ENCODE measurements around the gene CDH10. TPM values are rescaled to one million over a fixed set of nuclear protein-coding genes. Genes with fewer than 3 reads are reported as not detected.

CDH10 gene
- total RNA-seq, 2 donors from 2014 or later = 0.82 to 1.6 TPM

- H3K36me3 Mint-ChIP-seq (ENCODE audit: low read depth) = no peaks in the 10 kb centered on the region
- WGBS, 2 experiments (ENCODE audit: insufficient coverage in 1 of 2, insufficient read length in 1 of 2) = 78 to 92% methylated on average over 1 of the region's 1 CpG
Observed at GRCh38 chr5:24681106-24681505, 36.3 kb upstream of the CDH10 start.

GRCh38 chr5:24668050-24668449 lies 23.3 kb upstream of the CDH10 start:
- 89 to 100% methylated on average over 3 to 4 of the region's 4 CpGs for WGBS, 2 experiments (ENCODE audit: insufficient coverage in 1 of 2, insufficient read length in 1 of 2)
- no peak overlapping the region for H3K27ac ChIP-seq (ENCODE audit: low read depth, low read length)
- Mint-ChIP-seq H3K36me3 (ENCODE audit: low read depth) (no peaks in the 10 kb centered on the region), H3K4me1 (peaks cover 3% of the 10 kb centered on the region), H3K27me3 (ENCODE audit: insufficient read depth) (no peaks in the 10 kb centered on the region), H3K4me3 (no peak overlapping the region), H3K9me3 (no peaks in the 10 kb centered on the region), H3K27ac (no peak overlapping the region)
- no peaks in the 10 kb centered on the region for H3K27me3 ChIP-seq (ENCODE audit: control insufficient read depth, insufficient read depth, low read length, poor library complexity, severe bottlenecking)
- H3K36me3 ChIP-seq (ENCODE audit: control insufficient read depth, insufficient read depth, low read length) = no peaks in the 10 kb centered on the region
- H3K4me3 ChIP-seq (ENCODE audit: low read length) = no peak overlapping the region
- peaks cover 4% of the 10 kb centered on the region for H3K9me3 ChIP-seq (ENCODE audit: control insufficient read depth, low read length)
- DNase-seq = no peak
- H3K4me1 ChIP-seq (ENCODE audit: control insufficient read depth, insufficient read depth, low read length) = peaks cover 6% of the 10 kb centered on the region
- no peak for TF ChIP-seq CTCF (conservative IDR thresholded peaks at IDR 0.05)
- no peak overlapping the region for H3K9ac ChIP-seq (ENCODE audit: extremely low read depth, low read length, poor library complexity, severe bottlenecking)

More at GRCh38 chr5:24681106-24681505, 36.3 kb upstream of the CDH10 start:
- Mint-ChIP-seq H3K9me3 (peaks cover 24% of the 10 kb centered on the region), H3K4me3 (no peak overlapping the region), H3K27me3 (ENCODE audit: insufficient read depth) (no peaks in the 10 kb centered on the region), H3K4me1 (no peaks in the 10 kb centered on the region), H3K27ac (no peak overlapping the region)
- Histone ChIP-seq H3K27me3 (ENCODE audit: control insufficient read depth, insufficient read depth, low read length, poor library complexity, severe bottlenecking) (no peaks in the 10 kb centered on the region), H3K36me3 (ENCODE audit: control insufficient read depth, insufficient read depth, low read length) (no peaks in the 10 kb centered on the region), H3K9me3 (ENCODE audit: control insufficient read depth, low read length) (peaks cover 19% of the 10 kb centered on the region), H3K4me1 (ENCODE audit: control insufficient read depth, insufficient read depth, low read length) (no peaks in the 10 kb centered on the region), H3K27ac (ENCODE audit: low read depth, low read length) (no peak overlapping the region), H3K9ac (ENCODE audit: extremely low read depth, low read length, poor library complexity, severe bottlenecking) (no peak overlapping the region), H3K4me3 (ENCODE audit: low read length) (no peak overlapping the region)
- DNase-seq = no peak
- TF ChIP-seq CTCF (conservative IDR thresholded peaks at IDR 0.05) = no peak

GRCh38 chr5:24649531-24649930 lies 4.8 kb upstream of the CDH10 start:
- H3K27me3 ChIP-seq (ENCODE audit: control insufficient read depth, insufficient read depth, low read length, poor library complexity, severe bottlenecking) = no peaks in the 10 kb centered on the region
- H3K4me3 Mint-ChIP-seq = no peak overlapping the region
- H3K9ac ChIP-seq (ENCODE audit: extremely low read depth, low read length, poor library complexity, severe bottlenecking) = no peak overlapping the region
- H3K27ac Mint-ChIP-seq = no peak overlapping the region
- H3K27me3 Mint-ChIP-seq (ENCODE audit: insufficient read depth) = no peaks in the 10 kb centered on the region
- no peak overlapping the region for H3K4me3 ChIP-seq (ENCODE audit: low read length)
- 83 to 91% methylated on average over 1 to 3 of the region's 3 CpGs for WGBS, 2 experiments (ENCODE audit: insufficient coverage in 1 of 2, insufficient read length in 1 of 2)
- DNase-seq = peak; percentile 44
- no peaks in the 10 kb centered on the region for H3K36me3 ChIP-seq (ENCODE audit: control insufficient read depth, insufficient read depth, low read length)
- no peaks in the 10 kb centered on the region for H3K4me1 ChIP-seq (ENCODE audit: control insufficient read depth, insufficient read depth, low read length)
- peaks cover 33% of the 10 kb centered on the region for H3K4me1 Mint-ChIP-seq
- H3K27ac ChIP-seq (ENCODE audit: low read depth, low read length) = no peak overlapping the region
- TF ChIP-seq CTCF (conservative IDR thresholded peaks at IDR 0.05) = no peak
- peaks cover 9% of the 10 kb centered on the region for H3K9me3 ChIP-seq (ENCODE audit: control insufficient read depth, low read length)
- no peaks in the 10 kb centered on the region for H3K9me3 Mint-ChIP-seq
- H3K36me3 Mint-ChIP-seq (ENCODE audit: low read depth) = no peaks in the 10 kb centered on the region
